Activated T-helper 2 cell treated with anti-CD3 and anti-CD28 coated beads, Interferon-gamma antibody, Interleukin-2, Interleukin-4, amounts not matched to agents 10 μg/mL and 5 μg/mL and 100 μg/mL, durations not matched to agents 14 hours and 24 hours and 36 hours (primary cell): Measurements from ENCODE around the gene SYNE2. TPM values are rescaled to one million over a fixed set of nuclear protein-coding genes. Genes with fewer than 3 reads are reported as not detected.
"Not testable (repeated sequence)": the region's sequence is repeated elsewhere in the genome, so short reads cannot be mapped to it uniquely, and the experiment has no call there.

Experiments used
- DNase-seq: peaks from one replicate; pipeline ENCODE4 v3.0.0; 2021; ENCODE audit warnings: low spot score
- H3K27ac Mint-ChIP-seq: one replicate; pipeline ENCODE4 v1.8.0; 2021; ENCODE audit warnings: mixed read lengths
- H3K27me3 Mint-ChIP-seq: one replicate; pipeline ENCODE4 v1.8.0; 2021; ENCODE audit warnings: low read depth, mixed read lengths
- H3K36me3 Mint-ChIP-seq: one replicate; pipeline ENCODE4 v1.8.0; 2021; ENCODE audit warnings: low read depth, mixed read lengths
- H3K4me1 Mint-ChIP-seq: one replicate; pipeline ENCODE4 v1.8.0; 2021; ENCODE audit warnings: low read depth, mixed read lengths
- H3K4me3 Mint-ChIP-seq: one replicate; pipeline ENCODE4 v1.8.0; 2021; ENCODE audit warnings: low read depth, mild to moderate bottlenecking, moderate library complexity, mixed read lengths
- H3K9me3 Mint-ChIP-seq: one replicate; pipeline ENCODE4 v1.8.0; 2021; ENCODE audit warnings: mixed read lengths
- intact Hi-C: fragments of 100-400 bp; cut with micrococcal nuclease; formaldehyde crosslinking; loops from one replicate; pipeline ENCODE4 v1.15.1; 2023
- total RNA-seq: library from RNA; stranded (reverse); gene quantifications from 2 replicates; pipeline ENCODE4 v1.2.3, GENCODE V29; 2022

Gene SYNE2
- total RNA-seq, 1 donor from 2014 or later = 15.2 TPM

DNA sequence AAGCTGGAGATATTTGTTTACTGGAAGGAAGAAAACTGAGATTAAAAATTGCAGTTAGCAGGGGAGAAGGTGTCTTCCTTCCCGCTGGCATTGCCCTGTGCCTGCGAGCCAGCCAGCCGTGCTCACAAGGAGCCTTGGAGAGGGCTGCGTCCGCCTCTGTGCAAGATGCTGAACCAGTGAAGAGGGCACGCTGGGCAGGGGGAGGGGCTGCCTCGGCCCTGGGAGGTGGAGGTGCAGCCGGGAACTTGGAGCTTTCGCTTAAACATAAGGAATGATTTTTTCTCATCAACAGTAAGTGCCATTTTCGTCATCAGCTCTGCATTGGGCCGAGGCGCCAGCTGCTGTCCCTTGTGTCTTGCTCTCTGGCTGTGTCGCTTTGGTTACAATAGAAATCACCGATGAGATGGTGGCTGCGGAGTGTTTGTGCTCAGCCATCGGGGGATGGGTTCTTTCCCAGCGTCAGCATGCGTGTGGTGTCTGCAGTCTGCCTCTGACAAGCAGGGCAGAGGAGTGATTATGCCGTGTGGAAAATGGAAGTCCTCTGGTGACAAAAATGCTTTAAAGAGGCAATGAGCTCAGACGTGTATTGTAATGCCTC lies 344.1 kb downstream of the SYNE2 start:
- no peak for DNase-seq
- peaks cover 9% of the 10 kb centered on the region for H3K36me3 Mint-ChIP-seq
- H3K27me3 Mint-ChIP-seq = no peaks in the 10 kb centered on the region
- intact Hi-C loops = no loop called here
- peaks cover 19% of the 10 kb centered on the region for H3K4me1 Mint-ChIP-seq
- peak overlapping the region; percentile 66 for H3K4me3 Mint-ChIP-seq
- H3K9me3 Mint-ChIP-seq = no peaks in the 10 kb centered on the region
- no peak overlapping the region for H3K27ac Mint-ChIP-seq

DNA sequence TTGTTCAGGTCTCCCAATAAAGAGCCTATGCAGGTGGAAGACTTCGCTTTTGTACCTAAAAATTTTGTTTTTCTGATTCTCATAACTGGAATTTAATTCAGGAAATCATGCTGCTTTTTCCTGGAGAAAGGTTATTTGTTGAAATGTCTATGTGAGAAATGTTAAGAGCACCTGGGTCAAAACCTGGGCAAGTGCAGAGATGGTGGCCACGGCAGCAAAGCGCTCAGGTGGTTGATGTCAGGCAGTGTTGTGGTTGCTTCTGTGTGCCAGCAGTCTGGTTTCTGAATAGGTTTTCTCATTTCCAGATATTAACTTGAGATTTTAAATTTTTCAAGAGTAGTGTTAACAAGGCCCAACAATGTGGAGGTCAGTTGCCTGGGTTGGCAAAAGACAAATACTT lies 345.2 kb downstream of the SYNE2 start:
- intact Hi-C loops = no loop called here
- Mint-ChIP-seq H3K4me3 (no peak overlapping the region), H3K27ac (no peak overlapping the region), H3K27me3 (no peaks in the 10 kb centered on the region), H3K4me1 (peaks cover 19% of the 10 kb centered on the region), H3K36me3 (peaks cover 9% of the 10 kb centered on the region), H3K9me3 (no peaks in the 10 kb centered on the region)
- DNase-seq = no peak

DNA sequence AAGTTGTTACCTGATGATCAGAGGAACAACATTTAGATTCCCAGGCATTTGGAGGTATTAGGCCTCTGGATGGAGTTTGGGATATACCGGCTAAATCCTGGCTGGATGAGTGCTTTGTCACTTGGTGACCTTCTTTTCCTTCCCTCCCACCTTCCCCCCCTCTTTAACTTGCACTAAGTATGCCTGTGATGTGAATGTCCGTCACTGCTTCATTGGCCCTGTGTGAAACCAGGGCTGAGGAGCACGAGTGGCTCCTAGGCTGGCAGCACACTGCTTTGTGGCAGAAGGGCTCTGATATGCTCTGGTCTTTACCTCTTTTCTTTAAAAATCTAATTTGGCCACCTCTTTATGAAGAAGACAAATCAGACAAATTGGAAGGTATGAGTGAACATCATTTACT lies 345.7 kb downstream of the SYNE2 start:
- peaks cover 19% of the 10 kb centered on the region for H3K4me1 Mint-ChIP-seq
- peaks cover 9% of the 10 kb centered on the region for H3K36me3 Mint-ChIP-seq
- no peak for DNase-seq
- no peaks in the 10 kb centered on the region for H3K9me3 Mint-ChIP-seq
- no peak overlapping the region for H3K27ac Mint-ChIP-seq
- H3K4me3 Mint-ChIP-seq = no peak overlapping the region
- H3K27me3 Mint-ChIP-seq = no peaks in the 10 kb centered on the region
- intact Hi-C loops = no loop called here

- no peak for DNase-seq
- H3K27ac Mint-ChIP-seq = no peak overlapping the region
- peaks cover 15% of the 10 kb centered on the region for H3K4me1 Mint-ChIP-seq
- H3K27me3 Mint-ChIP-seq = no peaks in the 10 kb centered on the region
- H3K36me3 Mint-ChIP-seq = peaks cover 1% of the 10 kb centered on the region
- intact Hi-C loops = no loop called here
- no peaks in the 10 kb centered on the region for H3K9me3 Mint-ChIP-seq
- H3K4me3 Mint-ChIP-seq = no peak overlapping the region
Observed at GRCh38 chr14:64200170-64200569, 347.4 kb downstream of the SYNE2 start.

DNA sequence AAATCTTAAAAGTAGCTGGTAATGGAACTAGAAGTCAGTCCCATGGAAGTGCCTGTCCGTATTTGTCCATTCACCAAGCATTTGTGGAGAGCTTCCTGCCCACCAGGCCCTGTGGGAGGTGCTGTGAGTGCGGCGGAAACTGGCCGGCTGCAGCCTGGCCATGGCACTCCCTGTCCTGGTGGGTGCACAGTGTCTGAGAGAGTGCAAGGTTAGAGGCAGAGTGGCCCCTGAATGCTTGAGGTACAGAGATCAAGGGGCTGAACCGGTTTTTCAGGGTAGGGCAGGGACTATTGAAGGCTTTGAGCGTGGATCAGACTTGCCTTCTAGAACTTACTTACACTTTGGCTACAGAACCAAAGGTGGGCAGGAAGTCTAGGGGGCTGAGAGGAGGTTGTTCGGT lies 348.5 kb downstream of the SYNE2 start:
- Mint-ChIP-seq H3K27ac (no peak overlapping the region), H3K36me3 (no peaks in the 10 kb centered on the region), H3K4me3 (no peak overlapping the region), H3K9me3 (no peaks in the 10 kb centered on the region), H3K4me1 (peaks cover 4% of the 10 kb centered on the region), H3K27me3 (no peaks in the 10 kb centered on the region)
- no peak for DNase-seq
- intact Hi-C loops = no loop called here

DNA sequence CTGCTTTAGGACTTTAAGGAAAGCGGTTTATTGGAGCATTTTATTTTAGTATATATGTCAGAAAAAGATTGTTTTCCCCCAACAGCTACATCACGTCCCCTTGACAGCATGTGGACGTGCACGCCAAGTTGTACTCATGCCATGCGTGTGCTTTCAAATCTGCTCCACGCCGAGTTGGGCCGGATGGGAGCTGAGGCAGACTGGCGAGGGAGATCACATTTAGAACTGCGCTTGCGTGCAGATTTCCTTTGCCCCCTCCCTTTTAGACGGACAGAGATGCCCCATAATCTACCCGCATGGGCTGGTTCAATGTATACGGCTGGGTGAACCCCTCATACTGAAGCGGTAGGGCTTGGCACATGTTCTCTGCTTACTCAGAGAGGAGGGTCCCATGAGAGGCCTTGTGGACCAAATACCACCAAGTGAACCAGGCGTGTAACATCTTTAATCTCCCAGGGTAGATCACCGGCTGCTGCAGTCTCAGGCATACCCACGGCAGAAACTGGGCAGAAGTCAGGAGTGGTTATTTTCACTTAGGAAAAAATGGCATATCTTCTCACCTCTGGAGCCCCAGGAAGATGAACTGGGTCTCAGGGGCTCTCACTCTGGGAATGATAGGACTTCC lies 349.2 kb downstream of the SYNE2 start:
- H3K4me1 Mint-ChIP-seq = peaks cover 4% of the 10 kb centered on the region
- H3K36me3 Mint-ChIP-seq = no peaks in the 10 kb centered on the region
- no peaks in the 10 kb centered on the region for H3K27me3 Mint-ChIP-seq
- H3K9me3 Mint-ChIP-seq = no peaks in the 10 kb centered on the region
- no peak for DNase-seq
- no peak overlapping the region for H3K4me3 Mint-ChIP-seq
- intact Hi-C loops = no loop called here
- H3K27ac Mint-ChIP-seq = no peak overlapping the region

DNA sequence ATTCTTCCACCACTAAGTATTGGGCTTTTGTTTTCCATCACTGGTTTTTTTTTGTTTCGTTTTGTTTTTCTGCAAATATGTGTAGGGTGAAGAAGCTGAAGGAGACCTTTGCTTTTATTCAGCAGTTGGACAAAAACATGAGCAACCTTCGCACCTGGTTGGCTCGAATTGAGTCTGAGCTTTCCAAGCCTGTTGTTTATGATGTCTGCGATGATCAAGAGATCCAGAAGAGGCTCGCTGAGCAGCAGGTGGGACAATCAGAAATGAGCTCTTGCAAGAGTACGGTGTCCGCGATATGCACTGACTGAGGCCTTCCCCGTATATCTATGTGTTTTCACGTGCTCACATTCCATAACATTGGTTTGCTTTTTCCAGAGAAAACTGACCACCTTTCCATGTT lies 349.9 kb downstream of the SYNE2 start:
- intact Hi-C loops = no loop called here
- Mint-ChIP-seq H3K27me3 (no peaks in the 10 kb centered on the region), H3K36me3 (no peaks in the 10 kb centered on the region), H3K27ac (no peak overlapping the region), H3K4me3 (no peak overlapping the region), H3K9me3 (no peaks in the 10 kb centered on the region), H3K4me1 (no peaks in the 10 kb centered on the region)
- DNase-seq = no peak

DNA sequence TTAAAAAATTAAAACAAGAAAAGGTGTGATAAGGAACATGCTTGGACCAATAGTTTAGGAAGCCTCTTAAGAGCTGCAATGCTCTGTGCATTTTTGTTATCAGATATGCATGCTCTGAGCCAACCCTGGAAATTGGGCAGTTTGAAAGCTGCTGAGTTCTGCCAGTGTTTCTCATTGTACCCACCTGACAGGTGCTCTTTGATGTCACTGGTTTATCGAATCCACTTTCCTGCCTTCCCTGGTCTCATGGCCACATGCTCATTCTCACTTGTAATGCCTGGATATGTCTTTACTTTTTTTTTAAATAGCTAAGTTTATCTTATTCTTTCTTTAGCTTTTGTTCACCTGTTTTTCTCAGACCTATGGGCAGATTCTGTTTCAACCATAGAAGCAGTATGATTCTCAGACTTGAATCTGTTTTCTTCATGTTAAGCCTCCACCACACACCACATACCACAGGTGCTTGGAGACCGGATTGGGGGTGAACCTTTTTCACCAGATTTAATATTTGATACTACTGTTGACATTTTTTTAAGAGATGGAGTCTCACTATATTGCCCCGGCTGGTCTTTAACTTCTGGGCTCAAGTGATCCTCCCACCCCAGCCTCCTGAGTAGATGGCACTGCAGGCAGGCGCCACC lies 350.7 kb downstream of the SYNE2 start:
- Mint-ChIP-seq H3K9me3 (no peaks in the 10 kb centered on the region), H3K27ac (no peak overlapping the region), H3K4me1 (no peaks in the 10 kb centered on the region), H3K27me3 (peaks cover 1% of the 10 kb centered on the region), H3K4me3 (no peak overlapping the region), H3K36me3 (no peaks in the 10 kb centered on the region)
- no peak for DNase-seq
- intact Hi-C loops = no loop called here

- H3K4me3 Mint-ChIP-seq = no peak overlapping the region
- H3K36me3 Mint-ChIP-seq = peaks cover 10% of the 10 kb centered on the region
- no peaks in the 10 kb centered on the region for H3K9me3 Mint-ChIP-seq
- intact Hi-C loops = no loop called here
- DNase-seq = no peak
- peaks cover 1% of the 10 kb centered on the region for H3K27me3 Mint-ChIP-seq
- peaks cover 2% of the 10 kb centered on the region for H3K4me1 Mint-ChIP-seq
- no peak overlapping the region for H3K27ac Mint-ChIP-seq
Observed at GRCh38 chr14:64208261-64208660, 355.5 kb downstream of the SYNE2 start.

GRCh38 chr14:64208981-64209380 lies 356.2 kb downstream of the SYNE2 start:
- Mint-ChIP-seq H3K9me3 (no peaks in the 10 kb centered on the region), H3K27me3 (peaks cover 1% of the 10 kb centered on the region), H3K4me3 (no peak overlapping the region), H3K4me1 (peaks cover 2% of the 10 kb centered on the region), H3K27ac (no peak overlapping the region), H3K36me3 (peaks cover 10% of the 10 kb centered on the region)
- intact Hi-C loops = no loop called here
- DNase-seq = no peak

- no peak overlapping the region for H3K4me3 Mint-ChIP-seq
- H3K9me3 Mint-ChIP-seq = no peaks in the 10 kb centered on the region
- peaks cover 1% of the 10 kb centered on the region for H3K27me3 Mint-ChIP-seq
- DNase-seq = no peak
- no peak overlapping the region for H3K27ac Mint-ChIP-seq
- peaks cover 10% of the 10 kb centered on the region for H3K36me3 Mint-ChIP-seq
- H3K4me1 Mint-ChIP-seq = peaks cover 2% of the 10 kb centered on the region
- intact Hi-C loops = no loop called here
Observed at GRCh38 chr14:64209444-64210131, 356.8 kb downstream of the SYNE2 start.

GRCh38 chr14:64210216-64210615 lies 357.4 kb downstream of the SYNE2 start:
- Mint-ChIP-seq H3K27ac (no peak overlapping the region), H3K4me1 (peaks cover 2% of the 10 kb centered on the region), H3K9me3 (no peaks in the 10 kb centered on the region), H3K27me3 (peaks cover 1% of the 10 kb centered on the region), H3K36me3 (peaks cover 10% of the 10 kb centered on the region), H3K4me3 (no peak overlapping the region)
- intact Hi-C loops = no loop called here
- no peak for DNase-seq

DNA sequence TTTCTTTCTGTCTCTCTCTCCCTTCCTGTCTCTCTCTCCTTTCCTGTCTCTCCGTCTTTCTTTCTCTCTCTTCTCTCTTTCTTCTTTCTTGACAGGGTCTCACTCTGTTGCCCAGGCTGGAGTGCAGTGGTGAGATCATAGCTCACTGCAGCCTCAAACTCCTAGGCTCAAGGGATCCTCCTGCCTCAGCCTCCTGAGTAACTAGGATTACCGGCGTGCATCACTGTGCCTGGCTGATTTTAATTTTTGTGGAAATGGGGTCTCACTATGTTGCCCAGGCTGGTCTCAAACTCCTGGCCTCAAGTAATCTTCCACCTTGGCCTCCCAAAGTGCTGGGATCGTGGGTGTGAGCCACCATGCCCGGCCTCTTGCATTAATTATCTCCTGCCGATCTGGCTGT lies 358.1 kb downstream of the SYNE2 start:
- H3K4me3 Mint-ChIP-seq, H3K27ac Mint-ChIP-seq, H3K4me1 Mint-ChIP-seq, intact Hi-C loops, H3K9me3 Mint-ChIP-seq, H3K27me3 Mint-ChIP-seq, DNase-seq: not testable (repeated sequence)
- peaks cover 13% of the 10 kb centered on the region for H3K36me3 Mint-ChIP-seq
